ENCODE data around the gene ITGA1.
A peak's percentile ranks its signal among the peaks of the same experiment; 100 is the strongest.
"Not testable (repeated sequence)": the region's sequence is repeated elsewhere in the genome, so short reads cannot be mapped to it uniquely, and the experiment has no call there.

The ITGA1 gene

DNA sequence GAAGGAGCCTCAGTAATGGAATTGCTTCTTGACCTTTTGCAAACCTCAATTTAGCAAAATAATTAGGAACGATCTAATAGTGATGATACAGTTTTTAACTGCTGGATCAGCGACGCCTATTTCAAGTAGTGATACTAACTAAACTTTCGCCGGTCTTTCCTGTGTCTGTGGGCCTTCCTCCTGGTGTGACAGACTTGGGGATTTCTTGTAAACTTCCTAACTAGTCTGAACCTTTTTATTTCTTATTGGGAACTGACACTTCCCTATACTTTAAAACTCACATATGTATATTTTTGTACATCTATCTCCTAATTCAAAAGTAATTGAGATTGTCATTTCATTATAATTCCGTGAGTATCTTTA, 15.2 kb downstream of the ITGA1 start:
- no peak for DNase-seq

- no peak for DNase-seq
Measured at GRCh38 chr5:52804387-52804791, 16.7 kb downstream of the ITGA1 start.

GRCh38 chr5:52804981-52805380, 17.3 kb downstream of the ITGA1 start:
- no peak for DNase-seq

GRCh38 chr5:52805615-52806014, 17.9 kb downstream of the ITGA1 start:
- DNase-seq = no peak

DNA sequence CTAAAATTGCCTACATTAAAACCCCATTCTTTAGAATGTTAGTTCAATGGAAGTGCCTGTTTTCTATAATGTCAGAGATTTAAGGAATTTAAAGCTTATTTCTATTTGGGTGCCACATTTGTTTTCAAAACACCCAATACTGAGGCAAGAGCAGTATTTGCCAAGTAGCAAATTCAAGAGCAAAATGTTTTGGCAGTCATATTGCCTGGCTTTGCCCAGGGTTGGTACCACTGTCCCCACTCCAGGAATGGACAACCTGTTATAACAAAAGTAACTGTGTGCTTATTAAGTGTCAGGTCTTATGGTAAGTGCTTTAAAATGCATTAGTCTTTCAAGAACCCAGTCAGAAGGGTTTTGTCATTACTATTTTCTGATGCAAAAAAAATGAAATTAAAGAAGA, 19.3 kb downstream of the ITGA1 start:
- DNase-seq = no peak

DNA sequence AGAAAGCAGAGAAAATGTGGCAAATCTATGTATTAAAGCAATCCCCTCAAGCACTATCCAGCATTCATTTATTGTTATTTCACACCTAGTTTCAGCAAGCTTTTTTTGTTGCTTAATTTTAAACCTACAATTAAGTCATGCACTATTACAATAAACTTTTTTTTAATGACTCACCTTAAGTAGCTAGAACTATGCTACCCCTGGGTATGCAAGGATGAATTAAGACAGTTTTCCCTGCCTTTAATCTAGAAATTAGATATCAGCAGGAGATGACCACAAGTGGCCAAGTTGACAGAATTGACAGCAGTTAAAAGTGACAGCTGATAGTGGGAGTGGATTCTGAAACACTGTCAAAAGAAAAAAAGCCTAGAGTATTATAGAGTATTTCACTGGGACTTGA, 20.0 kb downstream of the ITGA1 start:
- no peak for DNase-seq

GRCh38 chr5:52808316-52808901, 20.7 kb downstream of the ITGA1 start:
- DNase-seq = no peak

- no peak for DNase-seq
Measured at GRCh38 chr5:52809884-52810283, 22.2 kb downstream of the ITGA1 start.

GRCh38 chr5:52810426-52810825, 22.7 kb downstream of the ITGA1 start:
- no peak for DNase-seq

DNA sequence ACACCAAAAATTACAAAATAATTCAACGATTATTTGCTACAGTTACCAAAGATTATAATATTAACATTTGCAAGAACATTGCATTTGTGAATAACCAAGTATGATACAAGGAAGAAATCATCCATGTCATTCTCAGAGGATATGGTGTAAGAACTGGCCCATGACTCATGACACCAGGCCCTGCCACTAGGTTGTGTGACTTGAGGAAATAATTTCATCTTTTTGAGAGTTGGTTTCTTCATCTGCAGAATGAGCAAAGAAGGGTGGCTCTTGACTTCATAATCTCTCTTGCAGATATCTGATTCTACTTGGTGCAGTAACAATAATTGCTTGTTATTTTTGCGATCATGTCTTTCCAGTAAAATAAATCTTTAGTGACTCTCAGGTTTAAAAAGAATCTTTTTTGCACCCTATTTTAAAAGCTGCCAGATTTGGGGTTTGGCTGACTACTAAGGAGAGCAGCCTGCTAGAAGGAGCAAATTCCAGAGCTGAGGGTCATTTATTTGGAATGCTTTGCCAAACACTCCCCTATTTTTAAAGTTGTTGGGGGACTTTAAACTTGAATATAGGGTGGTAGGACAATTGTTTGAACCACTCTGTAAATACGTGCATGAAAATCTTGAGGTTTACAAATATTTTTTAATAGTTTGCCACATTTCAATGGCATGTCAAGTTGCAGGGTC, 23.5 kb downstream of the ITGA1 start:
- DNase-seq = peak; percentile 62

DNA sequence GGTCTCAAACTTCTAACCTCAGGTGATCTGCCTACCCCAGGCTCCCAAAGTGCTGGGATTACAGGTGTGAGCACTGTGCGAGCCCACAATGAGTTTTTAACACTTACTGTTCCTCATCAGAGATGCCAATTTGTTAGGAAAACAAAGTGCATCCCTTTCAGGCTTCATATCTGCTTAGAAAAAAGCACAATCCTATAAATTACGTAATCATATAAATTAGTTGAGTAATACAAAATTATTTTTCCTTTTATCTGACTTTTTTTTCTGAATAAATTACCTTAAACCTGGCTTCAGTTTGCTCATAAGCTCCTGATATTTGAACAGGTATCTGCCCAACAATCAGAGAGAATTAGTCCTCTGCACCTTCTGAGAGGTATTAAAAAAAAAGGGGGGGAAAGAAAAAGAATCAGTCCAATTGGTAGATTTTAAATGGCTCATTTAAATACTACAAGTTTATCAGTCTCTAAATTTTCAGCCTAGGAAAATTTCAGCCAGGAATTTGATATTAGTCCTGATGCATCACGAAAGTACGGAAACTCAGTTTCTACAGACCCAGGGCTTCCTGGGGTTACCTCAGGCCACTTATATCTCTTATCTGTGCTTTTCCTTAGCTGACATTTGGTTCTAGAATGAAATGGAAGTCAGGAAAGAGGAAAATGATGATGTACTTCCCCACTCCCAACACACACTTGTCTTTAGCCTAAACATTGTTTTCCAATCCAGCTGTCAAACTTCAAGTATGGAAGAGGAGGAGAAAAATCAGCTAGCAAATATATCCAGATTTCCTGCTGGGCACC, 26.8 kb downstream of the ITGA1 start:
- DNase-seq = no peak

- DNase-seq = no peak
Measured at GRCh38 chr5:52817818-52818217, 30.1 kb downstream of the ITGA1 start.

GRCh38 chr5:52818360-52818759, 30.6 kb downstream of the ITGA1 start:
- DNase-seq = no peak

- DNase-seq = not testable (repeated sequence)
Measured at GRCh38 chr5:52818807-52819206, 31.1 kb downstream of the ITGA1 start.

- no peak for DNase-seq
Measured at GRCh38 chr5:52821901-52822300, 34.2 kb downstream of the ITGA1 start.

DNA sequence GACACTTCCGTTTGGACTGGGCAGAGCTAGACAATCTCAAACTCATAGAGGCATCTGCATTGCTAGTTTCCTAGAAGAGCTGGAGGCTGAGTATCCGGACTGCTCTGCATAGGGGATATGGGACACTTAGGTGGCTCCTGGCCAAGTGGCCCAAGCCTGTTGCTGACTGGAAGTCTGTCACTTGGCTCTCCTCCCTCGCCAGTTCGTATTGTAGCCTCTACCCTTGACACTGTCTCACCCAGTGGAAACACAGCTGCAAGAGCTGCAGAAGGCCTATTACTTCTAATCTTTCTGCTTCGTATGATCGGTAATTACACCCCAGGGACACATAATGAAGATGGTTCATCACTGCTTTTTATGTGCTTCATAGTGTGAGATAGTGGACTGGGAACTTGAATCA, 34.7 kb downstream of the ITGA1 start:
- no peak for DNase-seq

DNA sequence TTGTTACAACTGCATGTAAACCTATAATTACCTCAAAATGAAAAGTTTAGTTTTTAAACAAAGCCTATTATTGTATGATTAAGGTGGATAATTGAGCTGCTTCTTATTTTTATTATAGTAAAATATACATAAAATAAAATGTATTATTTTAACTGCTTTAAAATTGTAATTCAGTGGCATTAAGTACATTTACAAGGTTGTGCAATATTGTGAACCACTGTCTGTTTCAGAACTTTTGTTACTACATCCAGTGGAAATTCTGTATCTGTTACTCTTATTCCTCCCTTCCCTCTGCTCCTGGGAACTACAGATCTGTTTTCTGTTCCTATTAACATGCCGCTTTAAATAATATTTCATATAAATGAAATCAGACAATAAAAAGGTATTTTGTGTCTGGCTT, 37.1 kb downstream of the ITGA1 start:
- DNase-seq = no peak

- peak; percentile 51 for DNase-seq
Measured at GRCh38 chr5:52825826-52826225, 38.1 kb downstream of the ITGA1 start.

GRCh38 chr5:52827815-52828214, 40.1 kb downstream of the ITGA1 start:
- DNase-seq = no peak

GRCh38 chr5:52829664-52830063, 41.9 kb downstream of the ITGA1 start:
- DNase-seq = no peak

DNA sequence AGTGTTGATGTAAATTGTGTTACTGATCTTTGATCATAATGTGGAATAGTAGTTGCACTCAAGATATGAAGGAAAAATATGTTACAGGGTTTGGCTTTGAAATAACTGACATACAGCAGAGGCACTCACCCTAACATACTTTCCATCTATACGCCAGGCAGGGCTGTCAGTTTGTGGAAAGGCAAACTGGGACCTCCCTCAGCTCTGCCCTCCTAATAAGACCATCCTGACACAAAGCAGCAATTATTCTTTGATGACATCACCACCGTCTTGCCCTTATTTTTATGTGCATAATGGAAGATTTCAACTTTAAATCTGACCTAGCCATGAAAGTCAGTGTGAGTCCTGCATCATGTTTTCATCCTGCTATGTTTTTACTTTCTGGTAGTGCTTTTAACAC, 42.9 kb downstream of the ITGA1 start:
- no peak for DNase-seq

DNA sequence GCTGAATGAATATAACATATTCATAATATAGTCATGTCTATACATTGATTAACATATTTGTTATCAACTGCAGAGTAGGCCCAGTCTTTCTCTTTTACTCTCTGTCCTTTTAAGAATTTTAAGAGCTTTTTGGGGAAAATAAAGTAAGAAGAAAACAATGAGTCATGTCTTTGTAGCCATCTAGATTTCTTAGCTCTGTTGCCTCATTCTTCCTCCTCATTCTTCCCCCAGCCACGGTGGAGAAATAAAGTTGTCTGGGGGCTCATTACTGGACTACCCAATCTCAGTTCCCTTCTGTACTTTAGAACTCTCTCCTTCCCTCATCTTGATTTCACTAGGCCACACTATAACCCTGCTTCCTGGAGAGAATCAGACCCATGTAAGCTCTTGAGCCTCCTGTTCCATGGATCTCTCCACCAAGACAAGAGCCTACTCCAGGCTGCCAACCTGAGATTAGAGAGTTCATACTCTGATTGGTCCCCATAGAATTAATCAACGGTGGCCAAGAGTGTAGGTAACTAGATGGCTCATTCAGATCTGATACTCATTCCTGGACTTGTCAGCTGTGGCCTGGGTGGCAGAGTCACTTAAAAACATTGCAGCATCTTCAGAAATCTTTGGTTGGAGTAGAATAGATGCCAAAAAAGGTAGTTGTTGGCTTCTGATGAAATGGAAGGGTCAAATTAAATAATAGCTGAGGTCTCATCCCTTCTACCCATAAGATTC, 44.2 kb downstream of the ITGA1 start:
- no peak for DNase-seq

DNA sequence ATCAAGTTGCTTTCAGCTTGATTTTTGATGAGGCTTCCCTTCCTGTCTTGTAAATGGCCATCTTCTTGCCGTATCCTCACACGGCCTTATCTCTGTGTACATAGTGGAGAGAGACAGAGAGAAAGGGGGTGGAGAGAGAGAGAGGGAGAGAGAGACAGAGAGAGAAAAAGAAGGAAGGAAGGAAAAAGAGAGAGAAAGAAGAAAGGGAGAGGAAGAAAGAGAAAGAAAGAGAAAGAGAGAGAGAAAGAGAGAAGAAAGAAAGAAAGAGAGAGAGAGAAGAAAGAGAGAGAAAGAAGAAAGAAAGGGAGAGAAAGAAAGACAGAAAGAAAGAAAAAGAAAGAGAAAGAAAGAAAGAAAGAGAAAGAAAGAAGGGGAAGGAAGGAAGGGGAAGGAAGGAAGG, 46.6 kb downstream of the ITGA1 start:
- no peak for DNase-seq

- DNase-seq = no peak
Measured at GRCh38 chr5:52837068-52837467, 49.4 kb downstream of the ITGA1 start.

Measured in hematopoietic multipotent progenitor cell treated with erythropoietin and hydrocortisone succinate and interleukin-3 and kit ligand, for 6 days (in vitro differentiated cells).